ENCODE results near the gene CREB1. TPM values are rescaled to one million over a fixed set of nuclear protein-coding genes. Genes with fewer than 3 reads are reported as not detected.
A peak's percentile ranks its signal among the peaks of the same experiment; 100 is the strongest.

CREB1 gene
- total and polyA plus RNA-seq, 8 donors = 61.1 to 83.0 (median 70.9) TPM

- no peak overlapping the region for H3K27ac ChIP-seq
- H3K4me1 ChIP-seq = peaks cover 3 to 13% of the 10 kb centered on the region in 2 donors
- no peaks in the 10 kb centered on the region for H3K27me3 ChIP-seq
- no peaks in the 10 kb centered on the region for H3K36me3 ChIP-seq
- no peak overlapping the region for H3K4me3 ChIP-seq
- H3K9me3 ChIP-seq = no peaks in the 10 kb centered on the region
- intact Hi-C loops (cut with DNase I) = no loop called here
- no peak for ATAC-seq
- TF ChIP-seq CTCF (IDR thresholded peaks at IDR 0.05) = no peak
- no peak for DNase-seq
These were observed 19.6 kb upstream of the CREB1 start for GRCh38 chr2:207510148-207510547.

- no peak for DNase-seq
- intact Hi-C loops (cut with DNase I) = no loop called here
- Histone ChIP-seq H3K36me3 (no peaks in the 10 kb centered on the region), H3K27me3 (no peaks in the 10 kb centered on the region), H3K9me3 (no peaks in the 10 kb centered on the region), H3K27ac (no peak overlapping the region), H3K4me1 (no peaks in the 10 kb centered on the region), H3K4me3 (no peak overlapping the region)
- TF ChIP-seq CTCF (IDR thresholded peaks at IDR 0.05) = no peak
- ATAC-seq = no peak
These were observed 17.9 kb upstream of the CREB1 start for GRCh38 chr2:207511851-207512250.

- no peak overlapping the region for H3K27ac ChIP-seq
- no peaks in the 10 kb centered on the region for H3K9me3 ChIP-seq
- TF ChIP-seq CTCF (IDR thresholded peaks at IDR 0.05) = no peak
- DNase-seq (no peak), ATAC-seq (no peak)
- no peak overlapping the region for H3K4me3 ChIP-seq
- H3K36me3 ChIP-seq = no peaks in the 10 kb centered on the region
- H3K4me1 ChIP-seq = no peaks in the 10 kb centered on the region
- intact Hi-C loops (cut with DNase I) = no loop called here
- H3K27me3 ChIP-seq = no peaks in the 10 kb centered on the region
These were observed 17.4 kb upstream of the CREB1 start for GRCh38 chr2:207512356-207512755.

GRCh38 chr2:207513551-207514257 lies 16.1 kb upstream of the CREB1 start:
- ATAC-seq = peak; percentile 83
- DNase-seq = no peak
- H3K27ac ChIP-seq = peak overlapping the region; percentile 25 to 31
- intact Hi-C loops (cut with DNase I) = no loop called here
- H3K27me3 ChIP-seq = no peaks in the 10 kb centered on the region
- no peaks in the 10 kb centered on the region for H3K9me3 ChIP-seq
- no peaks in the 10 kb centered on the region for H3K36me3 ChIP-seq
- no peak for TF ChIP-seq CTCF (IDR thresholded peaks at IDR 0.05)
- H3K4me1 ChIP-seq = no peaks in the 10 kb centered on the region
- H3K4me3 ChIP-seq = no peak overlapping the region

- intact Hi-C loops (cut with DNase I) = no loop called here
- DNase-seq (no peak), ATAC-seq (no peak)
- Histone ChIP-seq H3K4me1 (no peaks in the 10 kb centered on the region), H3K36me3 (no peaks in the 10 kb centered on the region), H3K27me3 (no peaks in the 10 kb centered on the region), H3K27ac (no peak overlapping the region), H3K4me3 (no peak overlapping the region), H3K9me3 (no peaks in the 10 kb centered on the region)
- no peak for TF ChIP-seq CTCF (IDR thresholded peaks at IDR 0.05)
These were observed 15.3 kb upstream of the CREB1 start for GRCh38 chr2:207514451-207514850.
